RPMI8226 (cell line): ENCODE measurements around the gene STRN4.
"Not testable (repeated sequence)": the region's sequence is repeated elsewhere in the genome, so short reads cannot be mapped to it uniquely, and the experiment has no call there.

Experiments
- DNase-seq: peaks from one replicate; pipeline ENCODE4 v3.0.0-alpha.2; 2015

Gene STRN4

DNA sequence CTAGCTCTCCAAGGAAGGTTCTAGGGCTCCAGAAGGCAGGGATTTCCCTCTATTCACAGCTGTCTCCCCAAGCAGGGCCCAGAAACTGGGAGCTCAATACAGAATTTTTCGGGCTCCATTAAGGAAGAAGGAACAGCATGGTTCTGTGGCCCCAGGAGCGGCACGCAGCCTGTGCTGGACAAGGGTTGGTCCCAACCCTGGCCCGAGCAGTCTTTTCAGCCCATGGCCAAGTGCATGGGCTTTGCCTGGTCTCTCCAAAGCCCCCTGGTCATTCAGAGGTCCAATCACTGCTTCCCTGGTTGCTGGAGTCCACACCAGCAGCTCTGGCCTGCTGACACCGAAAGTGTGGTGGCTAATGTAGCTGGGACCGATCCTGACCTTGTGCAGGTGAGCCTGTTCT, 22.8 kb downstream of the STRN4 start:
- DNase-seq: no peak

- DNase-seq: no peak
These were observed 23.2 kb downstream of the STRN4 start for GRCh38 chr19:46723023-46723461.

DNA sequence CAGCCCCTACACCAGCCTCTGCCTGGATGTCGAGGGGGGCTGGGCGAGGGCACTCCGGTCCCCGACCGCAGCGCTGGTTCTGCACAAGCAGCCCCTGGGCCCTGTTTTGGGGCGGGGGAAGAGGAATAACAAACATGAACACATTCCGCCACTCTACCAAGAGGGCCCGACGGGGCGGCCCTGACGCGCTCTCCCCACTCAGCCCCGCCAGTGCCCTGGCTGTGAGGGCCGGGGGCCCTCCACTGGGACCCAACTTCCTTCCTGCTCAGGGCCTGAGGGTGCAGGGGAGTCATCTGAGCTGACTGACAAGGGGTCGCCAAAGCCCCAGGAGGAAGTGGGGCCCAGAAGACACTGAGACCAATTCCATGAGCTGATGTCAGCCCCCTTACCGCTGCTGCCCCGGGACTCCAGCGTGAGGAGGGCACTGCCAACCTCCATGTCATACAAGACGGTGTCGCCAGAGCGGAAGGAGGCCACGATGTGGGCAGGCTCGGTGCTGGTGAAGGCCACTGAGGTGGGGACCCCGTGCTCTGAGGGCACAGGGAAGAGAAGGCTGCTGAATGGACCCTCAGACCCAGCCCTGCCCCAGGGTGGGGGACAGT, 23.7 kb downstream of the STRN4 start:
- no peak for DNase-seq

DNA sequence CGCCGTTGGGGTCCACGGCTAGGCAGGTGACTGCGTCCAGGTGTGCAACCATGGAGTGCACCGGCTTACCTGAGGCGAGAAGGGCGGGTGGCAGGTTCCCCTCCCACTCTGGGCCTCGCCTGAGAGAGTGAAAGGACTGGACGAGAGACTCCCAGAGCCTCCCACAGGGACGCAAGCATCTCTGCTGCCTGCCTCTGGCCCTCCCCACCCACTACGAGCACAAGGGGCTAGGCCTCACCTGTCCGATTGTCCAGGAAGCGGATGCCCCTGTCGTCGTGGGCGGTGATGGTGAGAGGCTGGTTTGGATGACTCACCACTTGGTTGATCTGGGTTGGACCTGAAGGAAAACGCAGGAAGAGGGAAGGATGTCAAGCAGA, 24.3 kb downstream of the STRN4 start:
- no peak for DNase-seq

- no peak for DNase-seq
These were observed 24.8 kb downstream of the STRN4 start for GRCh38 chr19:46721269-46722003.

GRCh38 chr19:46720503-46721239, 25.6 kb downstream of the STRN4 start:
- no peak for DNase-seq

DNA sequence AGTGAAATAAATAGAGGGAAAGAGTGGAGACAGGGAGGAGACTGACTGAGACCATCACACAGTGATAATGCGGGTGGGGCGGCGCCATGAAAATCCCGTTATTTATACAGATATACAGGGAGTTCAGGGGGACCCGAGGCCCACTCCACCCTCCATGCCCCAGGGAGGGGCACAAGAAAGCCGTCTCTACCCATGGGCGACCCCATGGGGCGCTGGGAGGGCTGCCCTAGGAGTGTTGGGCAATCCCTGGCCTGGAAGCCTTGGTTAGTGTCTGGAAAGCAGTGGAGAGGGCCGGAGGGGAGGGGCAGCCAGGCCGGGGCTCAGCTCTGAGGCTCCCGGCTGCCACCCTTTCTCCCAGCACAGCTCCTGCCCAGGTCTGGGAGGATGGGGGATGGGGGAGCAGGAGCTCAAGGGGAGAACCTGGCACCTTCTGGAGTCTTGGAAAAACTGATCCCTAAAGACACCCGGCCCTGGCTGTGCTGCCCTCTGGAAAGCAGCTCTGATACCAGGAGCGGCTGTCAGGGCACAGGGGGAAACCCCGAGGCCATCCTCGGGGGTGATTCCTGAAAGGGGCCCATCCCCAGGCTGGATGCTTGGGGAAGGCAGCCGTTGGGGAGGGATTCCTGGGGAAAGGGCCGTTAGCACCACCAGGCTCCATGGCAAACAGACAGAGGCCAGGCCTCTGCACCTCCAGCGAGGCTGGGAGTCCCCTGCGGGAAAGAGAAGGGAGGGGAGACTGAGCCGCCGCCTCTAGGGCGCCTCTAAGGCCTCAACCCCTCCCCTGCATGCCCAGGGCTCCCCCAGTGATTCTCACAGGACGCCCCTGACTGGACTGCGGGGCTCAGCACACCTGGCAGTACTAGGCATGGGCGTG, 26.4 kb downstream of the STRN4 start:
- DNase-seq: no peak

DNA sequence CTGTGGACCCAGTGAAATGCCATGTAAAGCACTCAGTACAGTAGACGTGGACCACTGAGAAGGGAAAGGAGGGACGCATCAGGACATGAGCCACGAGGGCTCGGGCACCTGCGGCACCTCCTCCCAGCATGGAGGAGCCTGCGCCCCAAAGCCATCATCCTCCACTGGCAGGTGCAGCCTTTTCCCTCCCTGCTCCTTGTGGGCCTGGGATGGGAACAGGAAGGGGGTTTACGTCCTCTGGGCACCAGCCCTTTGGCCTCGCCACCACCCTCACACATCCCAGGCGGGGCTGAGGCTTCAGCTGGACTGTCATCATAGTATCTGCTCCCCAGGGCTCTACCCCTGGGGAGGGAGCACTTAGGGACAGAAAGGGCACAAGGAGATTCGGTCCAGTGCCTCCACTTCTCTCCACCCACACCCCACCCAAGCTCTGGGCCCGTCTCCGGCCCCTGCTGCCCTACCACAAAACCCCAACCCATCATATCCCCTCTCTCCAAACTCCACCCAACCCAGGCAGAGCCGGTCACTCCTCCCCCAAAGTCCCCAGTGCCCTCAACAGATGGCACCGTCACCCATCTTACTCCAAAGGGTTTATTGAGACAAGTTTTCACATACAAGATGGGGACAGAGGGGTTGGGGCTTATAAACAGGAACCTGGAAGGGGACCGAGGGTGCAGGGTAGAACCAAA, 27.2 kb downstream of the STRN4 start:
- DNase-seq: no peak

DNA sequence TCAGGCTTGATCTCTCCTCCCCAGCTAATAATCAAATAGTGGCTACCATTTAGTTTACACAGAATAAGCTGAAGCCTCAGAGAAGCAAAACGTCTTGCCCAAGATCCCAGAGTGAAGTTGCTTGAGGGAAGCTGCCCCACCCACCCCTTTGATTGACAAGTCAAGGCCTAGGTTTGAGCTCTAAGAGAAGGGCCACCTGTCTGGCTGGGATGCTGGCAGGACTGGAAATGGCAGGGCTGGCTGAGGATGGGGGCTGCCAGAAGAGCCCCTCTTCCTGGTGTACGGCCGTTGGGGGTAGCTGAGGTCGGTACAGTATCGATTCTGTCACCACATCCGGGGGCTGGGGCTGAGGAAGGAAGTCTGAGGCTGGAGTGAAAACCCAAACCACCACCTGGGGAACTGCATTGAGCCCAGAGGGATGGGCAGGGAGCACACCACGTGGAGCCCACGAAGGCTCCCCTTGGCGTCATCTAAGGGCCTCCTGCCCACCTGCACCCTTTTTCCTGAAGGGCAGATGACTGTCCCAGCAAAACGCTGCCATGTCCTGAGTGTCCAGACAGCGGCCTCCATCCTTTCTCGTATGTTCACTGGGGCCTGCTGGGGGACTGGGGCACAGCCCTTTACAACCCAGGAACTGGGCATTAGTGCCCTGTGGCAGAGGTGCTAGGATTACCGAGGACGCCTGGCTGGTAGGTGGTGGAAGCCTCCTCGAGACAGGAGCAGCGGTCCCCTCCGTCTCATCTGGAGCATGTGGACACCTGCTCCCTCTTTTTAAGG, 27.9 kb downstream of the STRN4 start:
- peak; percentile 68 for DNase-seq

- DNase-seq: peak; percentile 5
These were observed 28.5 kb downstream of the STRN4 start for GRCh38 chr19:46717716-46718143.

GRCh38 chr19:46717034-46717715, 29.1 kb downstream of the STRN4 start, which contains the start of gene PRKD2:
PRKD2 (minus strand) TSS chr19:46717114; CDS start chr19:46716370, 744 bp downstream.
- DNase-seq: peak; percentile 84

GRCh38 chr19:46716672-46717033, 29.6 kb downstream of the STRN4 start:
- no peak for DNase-seq

- peak; percentile 15 for DNase-seq
These were observed 30.1 kb downstream of the STRN4 start for GRCh38 chr19:46715975-46716671.

DNA sequence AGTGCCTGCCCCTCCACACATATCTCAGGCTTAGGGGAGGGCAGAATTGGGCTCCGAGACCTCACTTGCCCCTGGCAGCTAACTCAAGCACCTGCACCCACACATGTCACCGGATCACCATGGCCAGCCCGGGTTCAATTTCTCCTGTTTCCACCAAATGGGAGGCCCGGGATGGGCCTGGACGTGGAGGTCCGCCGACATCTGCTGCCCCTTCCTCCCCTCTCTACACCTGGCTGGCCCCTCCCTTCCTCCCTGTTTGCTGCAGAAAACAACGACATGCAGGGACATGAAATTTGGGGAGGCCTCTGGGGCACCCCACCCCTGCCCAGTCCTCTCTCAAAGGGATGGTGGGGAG, 30.7 kb downstream of the STRN4 start:
- peak; percentile 30 for DNase-seq

DNA sequence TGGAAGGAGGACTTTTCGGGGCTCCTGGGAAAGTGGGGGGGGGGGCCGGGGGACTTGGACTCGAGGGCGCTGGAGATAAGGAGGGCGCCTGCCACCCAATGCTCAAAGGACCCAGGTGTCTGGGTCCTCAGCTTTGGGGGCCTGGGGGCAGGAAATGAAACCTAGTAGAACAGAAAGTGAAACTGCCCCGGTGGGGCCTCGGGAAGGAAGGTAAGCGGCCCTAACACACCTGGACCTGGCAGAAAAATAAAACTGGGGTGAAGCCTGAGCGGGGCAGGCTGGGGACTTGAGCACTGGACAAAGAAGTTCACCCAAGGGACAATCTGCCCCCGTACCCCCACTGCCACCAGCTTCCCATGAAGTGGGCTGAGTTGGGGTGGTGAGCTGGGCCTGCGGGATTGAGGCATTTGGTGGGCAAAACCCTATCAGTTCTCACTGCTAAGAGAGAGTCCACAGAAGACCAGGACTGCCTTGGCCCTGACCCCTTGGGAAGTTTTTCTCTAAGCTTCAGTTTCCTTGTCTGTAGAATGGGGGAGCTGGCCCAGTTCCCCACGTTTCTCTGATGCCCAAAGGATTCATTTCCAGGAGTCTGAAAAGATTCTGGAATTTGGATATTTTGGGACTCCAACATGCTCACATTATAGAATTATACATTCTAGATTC, 31.7 kb downstream of the STRN4 start:
- peak; percentile 91 for DNase-seq

DNA sequence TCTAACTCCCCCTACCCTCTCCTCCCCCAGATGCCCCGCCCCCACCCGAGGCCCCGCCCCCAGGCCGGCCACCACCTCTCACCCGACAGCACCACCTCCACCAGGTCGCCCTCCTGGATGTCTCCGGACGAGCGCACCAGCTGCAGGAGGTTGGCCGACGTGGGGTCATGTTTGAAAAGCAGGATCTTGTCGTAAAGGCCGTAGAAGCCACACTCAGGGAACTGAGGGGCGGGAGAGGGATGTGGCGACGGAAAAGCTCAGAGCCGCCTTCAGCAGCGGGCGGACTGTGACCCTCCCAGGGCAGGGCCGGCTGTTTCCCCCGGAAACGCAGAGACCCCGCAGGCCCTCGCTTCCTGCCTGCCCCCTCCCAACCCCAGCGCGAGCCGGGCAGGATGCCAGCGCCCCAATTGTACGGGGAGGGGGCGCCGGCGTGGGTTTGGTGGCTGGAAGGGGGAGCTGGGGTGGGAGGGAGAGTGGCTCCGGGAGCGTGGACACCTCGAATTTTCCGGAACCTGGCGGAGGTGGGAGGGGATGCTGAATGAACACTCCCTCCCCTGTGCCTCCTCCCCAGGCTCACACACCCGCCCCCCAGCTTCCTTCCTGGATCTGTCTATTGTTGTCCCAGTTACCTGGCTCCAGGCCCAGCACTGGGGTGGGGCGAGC, 32.3 kb downstream of the STRN4 start:
- peak; percentile 60 for DNase-seq

GRCh38 chr19:46712768-46713338, 33.4 kb downstream of the STRN4 start:
- DNase-seq: not testable (repeated sequence)

DNA sequence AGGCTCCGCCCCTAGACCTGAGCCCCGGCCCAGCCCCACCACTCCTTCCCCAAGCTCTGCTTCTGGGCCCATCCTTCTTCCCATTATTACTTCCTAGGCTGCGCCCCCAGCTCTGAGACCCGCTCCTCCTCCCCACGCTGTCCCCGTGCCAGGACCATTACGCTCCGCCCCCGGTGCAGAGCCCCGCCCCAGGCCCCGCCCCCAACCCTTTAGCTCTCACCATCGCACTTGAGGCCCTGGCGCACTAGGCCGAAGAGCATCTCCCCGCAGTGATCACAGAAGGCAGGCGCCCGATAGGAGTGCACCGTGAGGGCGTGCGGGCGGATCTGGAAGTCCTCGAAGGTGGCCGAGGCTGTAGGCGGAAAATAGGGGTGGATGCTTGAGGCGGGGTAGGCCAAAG, 35.6 kb downstream of the STRN4 start:
- no peak for DNase-seq
